Stimulated activated CD4-positive, alpha-beta T cell treated with anti-CD3 and anti-CD28 coated beads, Interleukin-2, amount 100 ng/mL, for 24 hours (primary cell): ENCODE results near the gene PBX1.

ENCODE experiments used
- DNase-seq, 2 donors: peaks; one replicate each; pipeline ENCODE4 v3.0.0-alpha.2; 2020

The PBX1 gene

DNA sequence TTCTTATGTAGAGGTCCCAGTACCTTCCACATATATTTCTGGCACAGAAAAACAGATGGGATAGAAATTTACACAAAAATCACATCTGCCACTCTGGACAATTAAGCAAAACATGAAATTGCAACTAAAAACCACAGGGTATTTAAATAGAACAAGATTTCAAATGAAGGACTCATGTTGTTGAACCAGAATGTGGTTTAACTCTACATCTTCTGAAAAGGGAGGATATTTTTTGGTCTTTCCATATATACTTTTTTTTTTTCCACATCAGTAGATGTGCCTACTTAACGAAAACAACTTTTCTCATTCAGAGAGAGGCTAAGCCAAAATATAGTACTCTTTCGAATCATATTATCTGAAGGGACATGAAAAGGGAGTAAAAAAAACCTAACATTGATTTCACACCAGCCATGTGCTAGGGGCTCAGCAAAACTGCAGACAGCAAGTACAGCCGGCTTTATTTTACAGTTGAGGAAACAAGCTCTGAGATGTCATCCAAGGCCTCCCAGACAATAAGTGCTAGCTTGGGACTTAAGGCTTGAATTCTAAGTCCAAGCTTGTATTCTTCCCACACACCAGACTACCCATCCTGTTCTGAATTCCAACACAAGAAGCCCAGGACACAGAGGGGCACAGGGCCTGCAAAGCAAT lies 208.9 kb downstream of the PBX1 start:
- DNase-seq = no peak

DNA sequence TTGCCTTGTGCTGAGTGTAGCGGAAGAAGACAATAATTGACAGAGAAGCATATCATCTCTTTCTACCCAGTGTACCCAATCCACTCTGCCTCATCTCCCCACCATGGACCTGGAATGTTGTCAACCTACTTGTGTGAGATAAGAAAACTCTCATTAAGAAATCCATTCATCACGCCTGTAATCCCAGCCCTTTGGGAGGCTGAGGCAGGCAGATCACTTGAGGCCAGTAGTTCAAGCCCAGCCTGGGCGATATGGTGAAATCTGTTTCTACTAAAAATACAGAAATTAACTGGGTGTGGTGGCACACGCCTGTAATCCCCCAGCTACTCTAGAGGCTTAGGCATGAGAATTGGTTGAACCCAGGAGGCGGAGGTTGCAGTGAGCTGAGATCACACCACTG lies 209.6 kb downstream of the PBX1 start:
- no peak for DNase-seq

DNA sequence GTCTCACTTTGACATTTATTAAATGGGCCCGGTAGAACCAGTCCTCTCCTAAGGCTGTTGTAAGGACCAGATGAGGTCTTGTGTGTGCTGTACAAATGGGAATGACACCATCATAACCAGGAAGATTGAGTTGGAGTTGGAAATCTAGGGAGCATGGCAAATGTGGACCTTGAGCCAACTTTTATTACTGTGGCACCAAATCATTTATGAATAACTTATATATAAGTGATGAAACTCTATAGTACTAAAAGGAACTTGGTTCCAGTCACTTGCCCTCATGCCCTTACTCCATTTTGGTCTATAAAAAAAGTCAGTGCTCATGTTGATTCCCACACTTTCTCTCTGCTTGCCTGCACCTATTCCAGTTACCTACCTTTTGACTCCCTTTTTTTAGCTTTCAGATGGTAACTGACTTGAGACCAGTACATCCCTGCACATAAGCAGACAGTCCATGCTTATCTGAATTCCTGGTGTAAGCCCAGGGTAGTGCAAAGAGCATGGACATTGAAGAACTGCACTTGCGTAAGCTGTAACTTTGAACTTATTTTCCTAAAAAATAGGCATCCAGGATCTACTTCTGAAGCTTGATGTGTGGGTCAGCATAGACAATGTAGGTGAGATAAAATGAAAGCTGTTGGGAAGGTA lies 210.6 kb downstream of the PBX1 start:
- no peak for DNase-seq

DNA sequence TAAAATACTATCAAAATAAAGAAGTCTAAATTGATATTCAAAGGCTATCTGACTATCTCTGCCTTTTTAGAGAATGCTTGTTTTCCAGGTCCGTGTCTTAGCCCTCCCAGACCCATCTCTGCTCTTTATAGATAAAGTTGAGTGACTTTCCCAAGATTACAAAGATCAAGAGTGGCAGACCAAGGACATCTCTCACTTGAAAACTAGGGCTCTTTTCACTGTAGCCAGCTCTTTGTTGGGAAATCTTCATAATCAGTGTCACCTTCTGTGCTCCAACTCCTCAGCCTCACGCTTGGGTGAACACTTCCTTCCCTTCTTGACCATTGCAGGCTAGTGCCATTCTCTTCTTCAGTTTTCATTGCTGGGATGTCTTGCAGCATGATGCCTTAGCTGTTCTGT lies 211.1 kb downstream of the PBX1 start:
- DNase-seq = no peak

DNA sequence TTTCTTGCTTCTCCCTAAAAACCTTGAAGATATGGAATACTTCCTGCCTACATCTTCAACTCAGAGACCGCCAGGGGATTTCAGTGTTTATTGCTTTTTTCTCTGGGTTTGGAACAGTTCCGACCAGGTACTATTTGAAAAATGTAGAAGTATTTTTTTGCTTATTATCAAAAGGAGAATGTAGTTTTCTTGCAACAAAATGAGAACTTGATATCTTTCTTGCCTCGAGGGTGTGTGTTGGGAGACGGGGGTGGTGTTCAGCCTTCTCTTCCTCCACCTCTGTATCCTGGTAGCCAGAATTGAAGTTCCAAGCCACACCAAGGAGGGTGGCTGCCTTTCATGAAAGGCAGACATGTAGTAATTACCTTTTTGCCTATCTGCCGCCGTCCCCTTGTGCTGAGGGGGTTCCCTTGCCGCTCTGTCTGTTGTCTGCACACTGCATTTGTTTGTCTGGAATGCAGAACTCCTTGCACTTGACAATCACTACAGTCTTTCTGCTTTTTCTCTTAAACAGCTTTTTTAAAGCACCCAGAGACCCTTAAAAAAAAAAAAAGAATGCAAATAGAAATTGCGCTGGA lies 212.1 kb downstream of the PBX1 start:
- DNase-seq = no peak

DNA sequence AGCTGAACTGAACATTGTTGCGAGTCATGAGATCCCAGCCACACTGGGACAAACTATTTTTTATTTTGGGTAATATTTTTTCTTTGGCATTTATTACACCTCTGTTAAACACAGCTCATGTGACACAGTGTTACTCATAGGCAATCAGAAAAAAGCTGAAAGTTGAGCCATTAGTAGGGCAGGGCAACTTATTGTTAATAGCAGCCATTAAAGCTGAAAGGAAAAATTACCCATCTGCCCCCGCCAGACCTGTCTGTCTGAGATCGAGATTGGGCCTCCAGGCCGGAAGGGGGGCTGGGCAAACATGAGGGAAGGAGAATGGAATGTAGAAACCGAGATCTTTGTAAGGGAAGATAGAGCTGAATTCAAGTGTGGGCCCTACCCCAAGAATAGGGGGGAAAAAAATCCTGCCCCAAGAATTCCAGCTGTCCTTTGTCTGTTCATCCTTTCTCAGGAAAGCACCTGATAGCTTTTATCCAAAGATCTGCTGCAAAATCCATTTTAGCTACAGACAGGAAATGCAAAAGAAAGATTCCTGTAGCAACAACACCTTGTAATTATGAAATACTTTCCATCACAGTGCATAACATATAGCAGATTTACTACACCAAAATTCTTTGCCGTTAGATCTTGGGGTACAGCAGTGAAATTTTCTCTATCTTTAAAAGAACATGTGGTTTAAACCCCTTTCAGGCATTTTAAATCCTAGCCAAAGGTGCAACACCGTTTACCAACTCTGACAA lies 212.8 kb downstream of the PBX1 start:
- no peak for DNase-seq

DNA sequence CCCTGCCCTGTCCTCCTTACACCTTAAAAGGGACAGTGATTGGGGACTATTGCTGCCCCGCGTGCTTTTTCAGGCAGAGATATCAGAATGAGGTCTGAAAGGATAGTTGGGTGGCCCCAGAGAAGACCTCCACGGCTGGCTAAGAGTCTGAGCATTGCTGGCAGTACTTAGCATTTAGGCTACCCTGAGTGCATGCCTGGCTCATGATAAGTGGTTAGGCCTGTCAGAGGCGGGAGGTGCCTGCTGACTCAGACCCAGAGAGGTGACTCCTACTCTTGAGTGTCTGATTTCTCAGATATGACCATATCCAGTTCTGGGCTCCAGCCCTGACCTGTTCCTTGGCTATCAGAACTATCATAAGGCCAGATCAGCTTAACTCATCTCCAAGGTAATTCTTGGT lies 213.7 kb downstream of the PBX1 start:
- no peak for DNase-seq

DNA sequence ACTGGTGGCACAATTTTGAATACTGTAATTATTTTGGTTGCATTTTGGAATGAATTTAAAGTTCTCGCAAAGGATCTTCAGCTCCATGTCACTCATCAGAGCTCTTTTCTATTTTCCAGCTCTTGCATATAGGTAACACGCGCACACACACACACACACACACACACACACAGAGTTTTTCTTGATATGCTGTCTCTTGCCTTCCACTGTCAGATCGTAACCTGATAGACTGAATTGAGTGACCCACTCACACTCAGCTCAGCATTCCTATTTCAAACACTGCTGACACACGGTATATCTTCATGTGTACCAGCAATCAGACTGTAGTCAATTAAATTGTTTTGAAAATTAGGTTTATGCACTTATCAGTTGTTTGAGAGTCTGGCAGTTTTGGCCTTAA lies 214.1 kb downstream of the PBX1 start:
- no peak for DNase-seq

DNA sequence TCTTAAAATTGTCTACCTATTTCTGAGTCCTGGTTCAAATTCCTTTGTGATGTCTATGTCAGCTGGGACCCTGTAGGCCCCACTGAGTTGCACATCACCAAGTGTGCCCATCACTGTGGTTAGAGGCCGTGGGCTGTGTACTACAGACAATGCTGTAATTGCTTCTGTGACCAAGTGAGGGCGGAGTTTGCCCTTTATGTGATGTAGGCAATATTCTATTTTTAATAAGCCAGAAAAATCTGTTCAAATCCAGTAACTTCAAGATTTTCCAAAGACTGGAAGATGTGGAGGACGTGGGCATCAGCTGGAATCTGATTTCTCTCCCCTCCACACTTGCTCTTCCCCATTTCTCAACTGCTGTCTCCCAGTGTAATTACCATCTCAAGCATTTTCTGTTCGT lies 215.4 kb downstream of the PBX1 start:
- no peak for DNase-seq

DNA sequence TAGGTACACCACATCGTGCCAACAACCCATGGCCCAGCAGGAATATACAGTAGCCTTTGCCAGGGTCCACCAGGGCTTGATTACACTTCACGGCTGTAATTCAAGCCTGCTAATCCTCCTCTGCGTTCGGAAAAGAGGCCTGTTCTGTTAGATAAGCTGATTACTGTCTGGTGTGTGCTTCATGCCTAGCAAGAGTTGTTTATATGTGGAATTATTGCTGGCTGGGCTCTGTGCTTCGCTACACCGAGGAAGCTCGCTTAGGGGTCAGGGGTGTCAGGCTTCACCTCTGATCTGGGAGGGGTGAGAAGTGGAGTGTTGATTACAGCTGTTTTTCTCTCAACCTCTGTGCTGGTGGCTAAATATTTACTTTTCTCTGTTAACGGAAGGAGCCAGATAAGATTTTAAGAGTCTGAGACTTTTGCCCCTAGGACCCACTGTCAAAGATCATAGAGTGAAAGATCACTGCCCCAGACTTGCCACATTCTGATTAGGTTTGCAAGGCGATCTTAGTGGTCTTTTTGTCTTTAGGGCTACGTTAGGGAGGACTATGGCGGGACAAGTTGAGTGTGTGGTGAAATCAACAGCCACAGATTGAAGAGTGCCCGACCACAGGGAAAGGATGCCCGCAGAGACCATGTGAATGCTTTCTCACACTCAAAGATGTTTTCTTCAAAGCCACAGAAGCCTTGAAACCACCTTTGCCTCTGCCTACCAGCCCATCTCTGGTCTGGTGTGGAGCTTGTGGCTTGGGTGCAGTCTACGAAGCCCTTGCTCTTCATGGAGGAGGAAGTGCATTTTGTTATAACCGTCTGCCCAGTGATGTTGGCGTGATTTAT lies 216.1 kb downstream of the PBX1 start:
- no peak for DNase-seq

DNA sequence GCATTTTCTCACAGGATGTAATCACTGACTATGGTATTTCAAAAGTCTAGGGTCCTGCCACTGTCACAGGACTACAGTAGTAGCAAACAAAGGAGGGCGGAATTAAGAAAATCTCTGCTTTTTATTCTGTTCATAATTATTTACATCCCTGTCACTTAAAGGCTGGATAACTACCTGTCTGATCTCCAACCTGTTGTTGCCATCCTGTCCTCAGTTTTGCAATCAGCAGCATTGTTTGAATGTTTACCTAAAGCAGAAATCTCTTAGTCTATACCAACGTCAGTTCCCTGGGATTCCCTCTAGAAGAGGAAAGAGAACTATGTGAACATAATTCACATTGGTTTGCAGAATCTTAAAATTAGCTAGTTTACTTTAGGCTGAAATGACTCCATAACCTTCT lies 218.5 kb downstream of the PBX1 start:
- DNase-seq = no peak

DNA sequence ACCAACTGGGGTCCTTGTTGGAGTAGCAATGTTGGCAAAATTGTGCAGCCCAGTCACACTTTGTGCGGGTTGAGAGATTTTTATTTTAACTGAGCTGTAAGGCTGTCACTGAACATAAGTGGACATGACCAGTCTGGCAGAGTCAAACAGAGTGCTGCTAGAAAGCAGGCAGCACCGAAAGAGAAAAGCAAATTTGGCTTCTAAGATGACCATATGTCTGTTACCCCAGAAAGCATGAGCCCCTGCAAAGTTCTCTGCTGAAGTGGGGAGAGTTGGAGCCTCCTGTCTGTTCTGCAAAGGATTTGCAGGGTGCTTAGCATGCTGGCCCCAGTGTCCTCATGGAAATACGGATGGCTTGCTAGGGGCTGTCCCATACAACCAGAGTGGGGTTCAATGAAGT lies 220.4 kb downstream of the PBX1 start:
- DNase-seq = no peak

DNA sequence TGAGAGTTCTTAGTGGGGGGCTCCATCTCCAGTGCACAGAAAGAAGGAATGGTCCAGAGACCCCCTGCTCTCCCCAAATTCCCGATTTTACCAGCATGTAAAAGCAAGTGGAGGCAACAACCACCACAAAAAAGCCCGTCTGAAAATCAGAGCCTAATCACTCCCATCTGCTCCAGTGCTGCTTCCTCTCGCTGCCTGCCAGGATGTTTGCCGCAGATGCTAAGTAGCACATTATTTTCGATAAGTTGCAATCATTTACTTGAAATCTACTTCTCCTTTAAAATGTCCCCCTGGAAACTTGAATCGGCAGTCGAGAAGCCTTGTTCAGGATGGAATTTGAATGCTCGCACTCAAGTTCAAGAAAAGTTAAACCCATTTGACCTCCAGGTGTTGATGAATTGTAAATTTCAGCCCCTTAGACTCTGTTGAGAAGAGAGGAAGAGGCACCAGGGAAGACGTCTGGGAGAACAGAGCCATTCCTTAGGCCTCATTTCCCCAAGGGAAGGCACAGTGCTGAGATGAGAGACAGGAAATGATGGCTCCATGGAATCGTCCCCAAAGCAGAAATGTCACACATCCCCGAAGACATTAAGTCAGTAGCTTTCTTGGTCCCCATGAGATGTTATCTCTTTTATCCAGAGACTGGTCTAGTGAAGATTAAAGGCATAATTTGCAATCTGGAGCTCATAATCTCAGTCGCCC lies 221.3 kb downstream of the PBX1 start:
- DNase-seq = no peak

DNA sequence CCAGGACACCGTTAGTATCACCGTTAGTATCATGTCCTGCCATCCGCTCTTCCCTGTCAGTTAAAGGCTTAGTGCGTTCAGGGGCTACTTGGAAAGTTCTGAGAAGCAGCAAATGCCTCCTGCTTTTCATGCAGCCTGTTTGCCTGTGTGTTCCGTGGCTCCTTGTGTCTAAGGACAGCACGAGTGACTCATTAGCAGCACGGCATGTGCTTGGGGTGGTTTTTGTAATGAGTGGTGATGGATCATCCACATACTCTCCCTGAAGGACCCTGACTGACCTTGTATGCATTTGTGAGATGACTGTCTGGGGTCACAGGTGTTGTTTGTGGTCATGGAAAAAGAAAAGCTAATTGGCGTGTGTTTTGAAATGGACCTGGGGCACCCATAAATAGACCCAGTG lies 221.9 kb downstream of the PBX1 start:
- no peak for DNase-seq

DNA sequence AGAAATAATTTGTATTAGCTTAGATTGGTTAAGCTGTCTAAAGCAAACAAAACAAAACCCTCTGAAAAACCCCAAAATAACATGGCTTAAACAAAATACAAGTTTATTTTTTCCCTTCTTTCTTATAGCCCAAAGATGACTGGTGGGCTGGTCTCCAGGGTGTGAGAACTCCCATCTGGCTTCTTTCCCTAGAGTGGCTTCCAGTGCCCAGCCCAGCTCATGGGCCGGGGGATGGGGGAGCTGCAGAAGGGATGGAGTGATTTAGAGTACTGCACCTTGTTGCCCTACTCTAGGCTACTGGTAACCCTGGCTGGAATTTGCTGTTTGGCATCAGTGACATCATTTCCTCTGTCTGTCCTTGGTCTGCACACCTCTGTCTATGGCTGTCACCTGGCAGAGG lies 223.0 kb downstream of the PBX1 start:
- no peak for DNase-seq

DNA sequence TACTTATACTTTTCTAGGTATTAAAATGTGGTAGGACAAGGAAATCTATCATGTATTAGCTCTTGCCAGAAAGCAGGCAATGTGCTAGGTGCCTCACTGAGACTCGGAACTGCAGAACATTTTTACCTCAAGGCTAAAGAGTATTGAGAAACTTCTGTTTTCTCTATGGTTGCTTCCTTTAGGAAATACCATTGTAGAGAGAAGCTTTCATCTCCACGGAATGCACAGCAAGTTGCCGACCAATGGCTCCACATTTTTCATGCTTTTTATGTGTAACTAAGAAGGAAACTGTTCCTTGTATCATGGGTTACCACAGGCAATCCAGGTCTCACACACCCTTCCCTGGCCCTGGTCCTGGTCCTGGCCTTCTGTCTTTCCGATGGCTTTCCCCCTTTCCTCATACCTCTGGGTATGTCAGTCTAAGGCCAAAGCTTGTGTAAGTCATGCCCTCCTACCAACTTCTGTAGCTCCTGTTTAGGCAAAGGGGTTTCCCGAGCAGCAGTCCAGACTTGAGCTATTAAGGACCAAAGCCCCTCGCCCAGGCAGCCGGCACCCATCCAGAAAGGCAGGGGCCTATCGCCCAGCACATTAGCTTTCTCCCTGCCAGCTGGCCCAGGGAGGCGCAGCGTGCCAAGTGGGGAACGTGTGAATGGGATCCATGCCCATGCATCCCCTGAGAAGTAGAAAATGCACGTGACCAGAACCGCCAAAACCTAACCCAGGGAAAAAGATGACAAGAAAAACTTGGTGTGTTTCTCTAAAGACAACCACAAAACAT lies 225.0 kb downstream of the PBX1 start:
- DNase-seq = no peak

DNA sequence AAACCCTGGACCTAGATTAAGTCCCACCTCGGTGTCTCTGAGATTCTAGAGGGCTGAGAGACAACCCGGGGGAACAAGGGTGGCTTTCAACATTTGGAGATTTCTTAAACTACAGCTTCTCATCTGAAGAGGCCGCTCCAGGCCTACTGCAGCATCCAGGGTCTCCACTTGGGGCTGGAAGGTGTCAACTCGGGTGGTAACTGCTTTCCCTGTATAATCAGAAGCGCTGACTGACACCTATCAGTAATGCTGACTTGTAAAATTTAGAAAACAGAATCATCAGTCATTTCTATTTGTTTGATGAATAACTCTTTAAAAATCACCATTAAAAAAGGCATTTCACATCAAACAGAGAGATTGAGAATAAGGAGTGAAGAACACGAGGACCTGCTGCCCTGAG lies 226.0 kb downstream of the PBX1 start:
- DNase-seq = no peak

DNA sequence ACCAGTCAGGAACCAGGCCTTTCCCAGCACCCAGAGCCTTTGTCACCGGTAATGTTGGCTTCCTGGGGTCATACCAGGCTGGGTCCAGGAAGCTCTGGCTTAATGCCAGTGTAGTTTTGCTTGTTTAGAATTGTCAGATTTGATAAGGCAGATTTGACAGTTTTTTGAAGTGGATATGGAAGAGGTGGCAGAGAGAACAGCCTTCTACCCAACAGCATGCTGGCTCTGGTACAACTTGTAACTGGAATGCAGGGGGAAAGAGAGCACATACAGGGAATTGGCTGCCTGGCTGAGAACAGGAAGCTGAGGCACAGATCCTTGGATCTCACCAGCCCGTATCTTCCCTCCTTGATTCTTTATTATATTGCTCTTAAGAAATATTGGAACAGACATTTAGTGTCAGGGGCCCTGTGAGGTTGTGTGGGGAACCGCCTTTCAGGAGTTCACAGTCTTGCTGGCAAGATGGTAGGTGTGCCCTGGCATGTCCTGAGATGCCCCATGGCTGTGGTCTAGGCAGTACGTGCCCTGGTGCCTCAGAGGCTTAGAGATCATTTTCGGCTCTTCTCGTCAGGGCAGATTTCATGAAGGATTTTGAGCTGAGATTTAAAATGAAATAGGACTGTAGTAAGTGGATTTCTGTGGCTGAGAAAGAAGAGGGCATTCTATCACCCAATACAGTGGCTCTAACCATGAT lies 227.0 kb downstream of the PBX1 start:
- DNase-seq = no peak

DNA sequence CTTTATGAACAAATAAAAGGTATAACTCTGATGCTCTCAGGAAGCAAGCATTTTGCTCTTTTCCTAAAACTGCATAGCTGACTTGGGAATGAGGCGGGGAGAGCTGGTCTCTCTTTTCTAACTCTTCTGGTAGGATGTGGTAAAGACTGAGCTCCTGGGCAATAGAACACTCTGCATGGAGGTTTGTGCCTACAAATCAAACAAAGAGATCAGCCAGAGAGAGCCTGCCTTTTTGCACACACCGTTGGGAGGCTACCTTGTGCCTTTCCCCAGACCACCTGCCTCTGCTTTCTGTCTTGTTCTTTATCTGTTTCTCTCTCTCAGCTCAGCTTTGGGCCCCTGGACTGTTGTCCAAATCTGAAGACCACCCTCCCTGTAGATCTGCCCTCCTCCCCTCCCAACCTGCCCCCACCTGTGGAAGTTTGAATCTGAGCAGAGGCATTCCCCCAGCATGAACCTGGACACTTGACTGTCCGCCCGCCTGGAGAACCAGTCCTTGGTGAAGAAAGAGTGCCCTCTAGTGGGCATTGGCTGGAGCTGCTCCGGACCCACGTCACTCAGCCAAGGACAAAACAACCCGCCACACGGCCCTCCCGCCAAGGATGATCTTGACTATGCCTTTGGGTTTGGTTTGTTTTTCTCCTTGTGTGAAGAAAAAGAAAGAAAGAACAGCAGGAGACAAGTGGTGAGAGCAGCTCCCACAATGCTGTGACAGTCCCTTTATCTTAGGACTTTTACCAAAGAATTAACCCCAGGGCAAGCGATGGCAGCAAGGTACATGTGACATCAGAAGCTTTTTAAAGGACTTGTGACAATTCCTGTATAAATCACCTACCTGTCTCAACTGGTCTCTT lies 228.2 kb downstream of the PBX1 start:
- peak; percentile 50 to 65 for DNase-seq

DNA sequence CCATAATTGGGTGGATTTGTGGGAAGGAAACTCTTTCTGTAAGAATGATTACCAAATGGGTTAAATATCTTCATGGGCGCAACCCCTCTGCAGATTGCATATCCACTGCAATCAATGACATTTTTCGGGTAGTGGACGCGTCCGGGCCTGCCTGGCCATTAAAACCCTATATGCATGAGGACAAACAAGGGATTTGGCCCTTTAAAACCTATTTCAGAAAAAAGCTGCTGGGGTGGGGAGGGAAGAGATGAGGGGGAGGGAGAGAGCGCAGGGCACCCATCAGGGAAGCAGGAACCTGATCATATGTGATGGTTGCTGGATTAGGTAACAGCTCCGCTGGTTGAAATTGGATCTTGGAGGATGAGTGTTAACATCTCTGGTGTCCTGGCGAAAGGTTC lies 228.8 kb downstream of the PBX1 start:
- no peak for DNase-seq
